Measurements from ENCODE around the gene QPRT. TPM values are rescaled to one million over a fixed set of nuclear protein-coding genes. Genes with fewer than 3 reads are reported as not detected.
"Not testable (repeated sequence)": the region's sequence is repeated elsewhere in the genome, so short reads cannot be mapped to it uniquely, and the experiment has no call there.

The QPRT gene
- total RNA-seq, 1 donor from 2014 or later, result 85.9 TPM

DNA sequence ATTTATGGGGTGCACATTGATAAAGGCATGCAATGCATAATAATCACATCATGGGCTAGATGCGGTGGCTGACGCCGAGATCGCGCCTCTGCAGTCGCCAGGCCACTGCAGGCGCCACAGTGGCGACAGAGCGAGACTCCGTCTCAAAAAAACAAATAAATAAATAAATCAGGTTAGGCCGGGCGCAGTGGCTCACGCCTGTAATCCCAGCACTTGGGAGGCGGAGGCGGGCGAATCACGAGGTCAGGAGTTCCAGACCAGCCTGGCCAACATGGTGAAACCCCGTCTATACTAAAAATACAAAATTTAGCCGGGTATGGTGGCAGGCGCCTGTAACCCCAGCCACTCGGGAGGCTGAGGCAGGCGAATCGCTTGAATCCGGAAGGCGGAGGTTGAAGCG, 13.6 kb downstream of the QPRT start:
- H4K20me1 ChIP-seq (ENCODE audit: insufficient read depth, low read length); H3K4me1 ChIP-seq (ENCODE audit: insufficient read depth, low read length); H3K27ac Mint-ChIP-seq (ENCODE audit: unreplicated experiment); H3K9me3 Mint-ChIP-seq (ENCODE audit: unreplicated experiment); H3K4me2 ChIP-seq (ENCODE audit: low read length); H2AFZ ChIP-seq (ENCODE audit: low read depth, low read length); DNase-seq (ENCODE audit: low read depth); H3K79me2 ChIP-seq (ENCODE audit: insufficient read depth, low read length); H3K27ac ChIP-seq (ENCODE audit: low read depth, low read length); H3K4me1 Mint-ChIP-seq (ENCODE audit: low read depth, unreplicated experiment); H3K27me3 ChIP-seq (ENCODE audit: insufficient read depth, low read length); H3K36me3 ChIP-seq (ENCODE audit: insufficient read depth, low read length); FAIRE-seq; H3K27me3 Mint-ChIP-seq (ENCODE audit: low read depth, unreplicated experiment); H3K4me3 ChIP-seq (ENCODE audit: insufficient read depth, low read depth, low read length); H3K9me3 ChIP-seq (ENCODE audit: insufficient read depth, low read depth, low read length); H3K4me3 Mint-ChIP-seq (ENCODE audit: unreplicated experiment); H3K9ac ChIP-seq (ENCODE audit: low read length): not testable (repeated sequence)
- peaks cover 21% of the 10 kb centered on the region for H3K36me3 Mint-ChIP-seq (ENCODE audit: low read depth, unreplicated experiment)

- Histone ChIP-seq H3K27me3 (ENCODE audit: insufficient read depth, low read length) (no peaks in the 10 kb centered on the region), H2AFZ (ENCODE audit: low read depth, low read length) (no peak overlapping the region), H4K20me1 (ENCODE audit: insufficient read depth, low read length) (no peaks in the 10 kb centered on the region), H3K4me1 (ENCODE audit: insufficient read depth, low read length) (no peaks in the 10 kb centered on the region), H3K79me2 (ENCODE audit: insufficient read depth, low read length) (no peaks in the 10 kb centered on the region), H3K9ac (ENCODE audit: low read length) (no peak overlapping the region), H3K36me3 (ENCODE audit: insufficient read depth, low read length) (no peaks in the 10 kb centered on the region), H3K9me3 (ENCODE audit: insufficient read depth, low read depth, low read length) (no peaks in the 10 kb centered on the region), H3K4me2 (ENCODE audit: low read length) (no peak overlapping the region), H3K27ac (ENCODE audit: low read depth, low read length) (no peak overlapping the region), H3K4me3 (ENCODE audit: insufficient read depth, low read depth, low read length) (no peak overlapping the region)
- Mint-ChIP-seq H3K27ac (ENCODE audit: unreplicated experiment) (no peak overlapping the region), H3K4me3 (ENCODE audit: unreplicated experiment) (no peak overlapping the region), H3K36me3 (ENCODE audit: low read depth, unreplicated experiment) (peaks cover 20% of the 10 kb centered on the region), H3K4me1 (ENCODE audit: low read depth, unreplicated experiment) (no peaks in the 10 kb centered on the region), H3K27me3 (ENCODE audit: low read depth, unreplicated experiment) (no peaks in the 10 kb centered on the region), H3K9me3 (ENCODE audit: unreplicated experiment) (peaks cover 4% of the 10 kb centered on the region)
- no peak for DNase-seq (ENCODE audit: low read depth)
- TF ChIP-seq EZH2 (IDR thresholded peaks at IDR 0.05; ENCODE audit: insufficient read depth, low read length) (no peak), CTCF (IDR thresholded peaks at IDR 0.05; ENCODE audit: insufficient read depth, low read depth, low read length) (no peak)
- FAIRE-seq, result no peak
Measured at GRCh38 chr16:29694384-29695195, 15.6 kb downstream of the QPRT start.

DNA sequence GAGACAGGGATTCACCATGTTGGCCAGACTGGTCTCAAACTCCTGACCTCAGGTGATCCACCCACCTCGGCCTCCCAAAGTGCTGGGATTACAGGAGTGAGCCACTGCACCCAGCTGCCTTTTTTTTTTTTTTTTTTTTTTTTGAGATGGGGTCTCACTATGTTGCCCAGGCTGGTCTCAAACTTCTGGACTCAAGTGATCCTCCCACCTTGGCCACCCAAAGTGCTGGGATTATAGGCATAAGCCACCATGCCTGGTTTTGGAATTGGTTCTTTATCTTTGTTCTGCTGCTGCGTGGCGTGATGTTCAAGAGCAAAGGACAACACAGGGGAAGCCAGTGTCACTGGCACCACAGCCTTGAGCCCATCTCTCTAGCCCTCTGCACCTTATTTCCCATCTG, 16.7 kb downstream of the QPRT start:
- not testable (repeated sequence) for H3K4me1 Mint-ChIP-seq (ENCODE audit: low read depth, unreplicated experiment); H2AFZ ChIP-seq (ENCODE audit: low read depth, low read length); H3K9me3 Mint-ChIP-seq (ENCODE audit: unreplicated experiment); H3K27ac ChIP-seq (ENCODE audit: low read depth, low read length); H3K4me3 Mint-ChIP-seq (ENCODE audit: unreplicated experiment); H3K9ac ChIP-seq (ENCODE audit: low read length); H3K4me2 ChIP-seq (ENCODE audit: low read length); H3K27me3 Mint-ChIP-seq (ENCODE audit: low read depth, unreplicated experiment); H3K4me3 ChIP-seq (ENCODE audit: insufficient read depth, low read depth, low read length); H3K79me2 ChIP-seq (ENCODE audit: insufficient read depth, low read length); FAIRE-seq; H3K9me3 ChIP-seq (ENCODE audit: insufficient read depth, low read depth, low read length); DNase-seq (ENCODE audit: low read depth); H3K4me1 ChIP-seq (ENCODE audit: insufficient read depth, low read length); H4K20me1 ChIP-seq (ENCODE audit: insufficient read depth, low read length); H3K27me3 ChIP-seq (ENCODE audit: insufficient read depth, low read length); H3K36me3 ChIP-seq (ENCODE audit: insufficient read depth, low read length)
- H3K27ac Mint-ChIP-seq (ENCODE audit: unreplicated experiment), result peak overlapping the region; percentile 41
- H3K36me3 Mint-ChIP-seq (ENCODE audit: low read depth, unreplicated experiment), result peaks cover 11% of the 10 kb centered on the region
